ENCODE measurements around the gene TM6SF1. TPM values are rescaled to one million over a fixed set of nuclear protein-coding genes. Genes with fewer than 3 reads are reported as not detected.
"Not testable (repeated sequence)": the region's sequence is repeated elsewhere in the genome, so short reads cannot be mapped to it uniquely, and the experiment has no call there.

The TM6SF1 gene
- polyA plus RNA-seq, 1 donor (not counting 4 experiments of a cell fraction or from before 2014, with no cell fraction given): 0.05 TPM

DNA sequence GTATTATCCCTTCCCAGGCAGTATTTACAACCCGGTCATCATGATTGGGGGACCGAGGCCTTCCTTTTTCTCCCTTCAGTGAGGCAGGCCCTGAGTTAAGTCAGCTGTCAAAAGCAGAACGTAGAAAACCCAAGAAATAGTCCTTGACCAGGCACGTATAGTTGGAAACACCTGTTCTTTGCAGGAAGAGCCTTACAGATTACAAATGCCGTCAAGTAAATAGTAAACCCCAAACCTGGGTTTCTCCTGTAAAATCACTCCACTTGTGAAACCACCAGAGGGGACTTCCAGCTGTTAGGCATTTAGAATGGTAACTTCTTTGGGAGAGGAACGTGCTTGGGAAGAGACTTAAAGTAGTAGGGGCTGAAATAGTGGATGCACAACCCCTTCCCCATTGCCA, 39.4 kb upstream of the TM6SF1 start:
- DNase-seq (ENCODE audit: low read depth, low spot score) (no peak), FAIRE-seq (no peak)
- Histone ChIP-seq H3K9me1 (ENCODE audit: control insufficient read depth, extremely low read depth, insufficient read depth, low read length) (peaks cover 6% of the 10 kb centered on the region), H3K4me2 (ENCODE audit: control insufficient read depth, extremely low read depth, insufficient read depth, low read depth, low read length) (no peak overlapping the region), H3K79me2 (ENCODE audit: control insufficient read depth, insufficient read depth, low read length) (peaks cover 37% of the 10 kb centered on the region), H3K27me3 (ENCODE audit: control insufficient read depth, extremely low read depth, insufficient read depth, low read length) (no peaks in the 10 kb centered on the region), H3K27ac (ENCODE audit: control insufficient read depth, insufficient read depth, low read length) (no peak overlapping the region), H3K9ac (ENCODE audit: control insufficient read depth, extremely low read depth, insufficient read depth, low read length) (no peak overlapping the region), H4K20me1 (ENCODE audit: control insufficient read depth, extremely low read depth, insufficient read depth, low read length) (peaks cover 9% of the 10 kb centered on the region), H3K4me3 (ENCODE audit: control insufficient read depth in 2 of 3, extremely low read depth in 1 of 3, insufficient read depth in 2 of 3, low read depth in 1 of 3, low read length in 3 of 3) (no peak overlapping the region), H3K36me3 (ENCODE audit: control insufficient read depth in 2 of 2, extremely low read depth in 1 of 2, insufficient read depth in 2 of 2, low read length in 2 of 2) (peaks cover 0 to 9% of the 10 kb centered on the region in 2 experiments), H2AFZ (ENCODE audit: control insufficient read depth, low read length) (no peak overlapping the region), H3K4me1 (ENCODE audit: control insufficient read depth, extremely low read depth, insufficient read depth, low read length) (peaks cover 27% of the 10 kb centered on the region), H3K9me3 (ENCODE audit: control insufficient read depth, low read depth, low read length) (no peaks in the 10 kb centered on the region)
- TF ChIP-seq EZH2 (IDR thresholded peaks at IDR 0.05; ENCODE audit: low read length) (no peak), CTCF (optimal IDR thresholded peaks at IDR 0.05 in 1 of 3, IDR thresholded peaks at IDR 0.05 in 1 of 3, conservative IDR thresholded peaks at IDR 0.05 in 1 of 3; ENCODE audit: extremely low read depth in 1 of 3, insufficient read depth in 2 of 3, low read length in 3 of 3) (no peak)
- dilution Hi-C loops (cut with MboI; ENCODE audit: extremely low pct_ligation_motif_present, low sequenced_read_pairs): no loop called here

- H3K9ac ChIP-seq (ENCODE audit: control insufficient read depth, extremely low read depth, insufficient read depth, low read length); FAIRE-seq; H2AFZ ChIP-seq (ENCODE audit: control insufficient read depth, low read length); dilution Hi-C loops (cut with MboI; ENCODE audit: extremely low pct_ligation_motif_present, low sequenced_read_pairs); H3K27me3 ChIP-seq (ENCODE audit: control insufficient read depth, extremely low read depth, insufficient read depth, low read length); H3K36me3 ChIP-seq (ENCODE audit: control insufficient read depth in 2 of 2, extremely low read depth in 1 of 2, insufficient read depth in 2 of 2, low read length in 2 of 2); H3K4me3 ChIP-seq (ENCODE audit: control insufficient read depth in 2 of 3, extremely low read depth in 1 of 3, insufficient read depth in 2 of 3, low read depth in 1 of 3, low read length in 3 of 3); H3K9me3 ChIP-seq (ENCODE audit: control insufficient read depth, low read depth, low read length); H3K9me1 ChIP-seq (ENCODE audit: control insufficient read depth, extremely low read depth, insufficient read depth, low read length); H3K27ac ChIP-seq (ENCODE audit: control insufficient read depth, insufficient read depth, low read length); H3K4me2 ChIP-seq (ENCODE audit: control insufficient read depth, extremely low read depth, insufficient read depth, low read depth, low read length); H4K20me1 ChIP-seq (ENCODE audit: control insufficient read depth, extremely low read depth, insufficient read depth, low read length); DNase-seq (ENCODE audit: low read depth, low spot score): not testable (repeated sequence)
- Histone ChIP-seq H3K79me2 (ENCODE audit: control insufficient read depth, insufficient read depth, low read length) (peaks cover 25% of the 10 kb centered on the region), H3K4me1 (ENCODE audit: control insufficient read depth, extremely low read depth, insufficient read depth, low read length) (peaks cover 19% of the 10 kb centered on the region)
Measured at GRCh38 chr15:83069211-83069642, 38.2 kb upstream of the TM6SF1 start.
